Karpas-422 (cell line): ENCODE results near the gene FOXQ1. TPM values are rescaled to one million over a fixed set of nuclear protein-coding genes. Genes with fewer than 3 reads are reported as not detected.

ENCODE experiments used
- DNase-seq: peaks from one replicate; pipeline ENCODE4 v3.0.0-alpha.2; 2015
- H2AFZ ChIP-seq: fragments of 200-600 bp; sonication (generic); 2 replicates; pipeline ENCODE4 v1.6.1; 2014; ENCODE audit warnings: antibody characterized with exemption, low read length, mixed read lengths
- H3K27ac ChIP-seq: fragments of 200-600 bp; sonication (generic); 2 replicates; pipeline ENCODE4 v1.5.1; 2014; ENCODE audit warnings: mild to moderate bottlenecking, low read length, moderate library complexity
- H3K27me3 ChIP-seq: fragments of 200-600 bp; sonication (generic); 2 replicates; pipeline ENCODE4 v1.6.1; 2014; ENCODE audit warnings: low read length, mixed read lengths
- H3K36me3 ChIP-seq: fragments of 200-600 bp; sonication (generic); 2 replicates; pipeline ENCODE4 v1.6.1; 2014; ENCODE audit warnings: low read length, mixed read lengths; ENCODE audit not compliant: insufficient read depth
- H3K4me1 ChIP-seq: fragments of 200-600 bp; sonication (generic); 2 replicates; pipeline ENCODE4 v1.6.1; 2014; ENCODE audit warnings: mild to moderate bottlenecking, low read length, mixed read lengths
- H3K4me2 ChIP-seq: fragments of 200-600 bp; sonication (generic); 2 replicates; pipeline ENCODE4 v1.6.1; 2014; ENCODE audit warnings: low read length, low read depth, mild to moderate bottlenecking; ENCODE audit not compliant: poor library complexity, severe bottlenecking
- H3K4me3 ChIP-seq: fragments of 200-600 bp; sonication (generic); 2 replicates; pipeline ENCODE4 v1.5.1; 2014; ENCODE audit warnings: mild to moderate bottlenecking, antibody characterized with exemption, low read length, mixed read lengths
- H3K79me2 ChIP-seq: fragments of 200-600 bp; sonication (generic); 2 replicates; pipeline ENCODE4 v1.6.1; 2014; ENCODE audit warnings: mild to moderate bottlenecking, low read length, mixed read lengths
- H3K9ac ChIP-seq: fragments of 200-600 bp; sonication (generic); 2 replicates; pipeline ENCODE4 v1.6.0; 2014; ENCODE audit warnings: low read length
- H3K9me2 ChIP-seq: fragments of 200-600 bp; sonication (generic), shearing (Covaris generic); replicated peaks from 2 replicates; pipeline ENCODE4 v1.6.0; 2014; ENCODE audit warnings: mild to moderate bottlenecking, low read length, moderate library complexity; ENCODE audit not compliant: insufficient read depth
- H3K9me3 ChIP-seq: fragments of 300-700, 200-600 bp; sonication (generic); 2 replicates; pipeline ENCODE4 v1.6.1; 2014; ENCODE audit warnings: low read length, mixed read lengths
- H4K20me1 ChIP-seq: fragments of 200-600 bp; sonication (generic); 2 replicates; pipeline ENCODE4 v1.6.1; 2014; ENCODE audit warnings: mild to moderate bottlenecking, antibody characterized with exemption, low read length, low read depth; ENCODE audit not compliant: insufficient read depth
- total RNA-seq: library from RNA; depleted of rRNA; stranded (reverse); fragments of >200 nt; shearing (Covaris generic); gene quantifications from 2 replicates; pipeline ENCODE4 v1.2.3, GENCODE V29; 2014; ENCODE audit warnings: low replicate concordance

Gene FOXQ1
- total RNA-seq, 1 experiment from 2014 or later: not detected

DNA sequence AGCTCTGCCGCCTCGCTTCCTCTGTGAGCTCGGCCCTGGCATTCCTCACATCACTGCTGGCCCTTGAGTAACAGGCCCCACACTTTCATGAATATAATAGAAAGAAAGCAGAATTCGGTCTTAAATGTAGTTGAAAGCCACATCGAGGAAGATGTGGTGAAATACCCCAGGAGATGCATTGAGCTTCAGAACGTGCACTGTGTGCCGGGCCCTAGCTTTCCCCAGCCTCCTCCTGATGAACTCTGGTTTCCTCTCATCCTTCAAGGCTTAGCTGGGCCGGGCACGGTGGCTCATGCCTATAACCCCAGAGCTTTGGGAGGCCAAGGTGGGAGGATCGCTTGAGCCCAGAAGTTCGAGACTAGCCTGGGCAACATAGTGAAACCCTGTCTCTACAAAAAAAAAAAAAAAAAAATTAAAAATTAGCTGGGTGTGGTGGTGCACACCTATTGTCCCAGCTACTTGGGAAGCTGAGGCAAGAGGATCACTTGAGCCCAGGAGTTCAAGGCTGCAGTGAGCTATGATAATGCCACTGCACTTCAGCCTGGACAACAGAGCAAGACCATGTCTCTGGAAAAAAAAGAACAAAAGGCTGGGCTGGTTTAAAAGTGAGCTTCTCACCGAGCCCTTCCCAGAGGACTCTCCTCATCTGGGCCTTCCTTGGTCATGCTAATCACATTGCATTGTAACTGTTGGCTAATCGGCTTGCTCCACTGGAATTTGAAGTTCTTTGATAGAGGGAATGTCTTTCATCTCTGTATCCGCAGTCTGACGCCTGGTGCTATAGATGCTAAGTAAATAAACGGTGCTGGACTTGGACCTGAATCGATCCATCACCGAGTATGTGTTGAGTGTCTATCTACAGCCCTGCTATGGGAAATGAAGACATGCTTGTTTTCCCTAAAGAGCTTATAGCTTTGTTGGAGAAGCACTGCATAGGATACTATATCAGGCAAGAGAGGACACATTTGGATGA is 43.8 kb upstream of the FOXQ1 start:
- Histone ChIP-seq H3K9me2 (no peaks in the 10 kb centered on the region), H3K27ac (no peak overlapping the region), H3K4me3 (no peak overlapping the region), H3K9ac (no peak overlapping the region), H4K20me1 (no peaks in the 10 kb centered on the region), H3K9me3 (no peaks in the 10 kb centered on the region), H3K36me3 (no peaks in the 10 kb centered on the region), H3K27me3 (no peaks in the 10 kb centered on the region), H3K4me2 (no peak overlapping the region), H3K4me1 (no peaks in the 10 kb centered on the region), H2AFZ (no peak overlapping the region), H3K79me2 (no peaks in the 10 kb centered on the region)
- DNase-seq: no peak

DNA sequence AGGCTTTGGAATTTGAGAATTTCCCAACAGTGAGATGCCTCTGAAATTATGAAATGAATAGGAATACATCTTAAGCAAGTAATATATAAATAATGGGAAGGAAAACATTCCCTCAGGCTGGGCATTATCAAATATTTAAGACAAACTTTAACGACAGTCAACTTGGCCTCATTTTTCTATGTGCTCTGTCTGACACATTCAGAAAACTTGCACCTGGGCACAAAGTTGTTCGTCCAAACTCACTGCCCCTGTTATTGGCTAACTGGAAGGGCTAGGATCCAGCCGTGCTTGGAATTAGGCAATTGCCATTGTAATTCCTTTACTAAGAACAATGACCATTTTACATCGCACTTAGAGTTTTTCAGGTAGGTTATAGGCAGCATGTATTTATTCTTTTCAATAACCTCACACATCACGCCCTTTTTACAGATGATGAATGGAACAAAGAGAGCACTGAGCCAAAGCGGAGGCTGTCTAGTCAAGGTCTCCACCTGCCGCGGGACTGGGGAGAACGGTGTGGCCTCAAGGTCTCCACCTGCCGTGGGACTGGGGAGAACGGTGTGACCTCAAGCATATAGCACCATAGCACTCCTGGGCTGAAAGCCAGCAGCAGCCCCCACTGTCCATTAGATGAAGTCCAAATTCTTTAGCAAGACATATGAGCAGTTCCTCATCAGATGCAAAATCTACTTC is 40.7 kb upstream of the FOXQ1 start:
- Histone ChIP-seq H3K4me2 (no peak overlapping the region), H3K4me1 (no peaks in the 10 kb centered on the region), H4K20me1 (no peaks in the 10 kb centered on the region)

DNA sequence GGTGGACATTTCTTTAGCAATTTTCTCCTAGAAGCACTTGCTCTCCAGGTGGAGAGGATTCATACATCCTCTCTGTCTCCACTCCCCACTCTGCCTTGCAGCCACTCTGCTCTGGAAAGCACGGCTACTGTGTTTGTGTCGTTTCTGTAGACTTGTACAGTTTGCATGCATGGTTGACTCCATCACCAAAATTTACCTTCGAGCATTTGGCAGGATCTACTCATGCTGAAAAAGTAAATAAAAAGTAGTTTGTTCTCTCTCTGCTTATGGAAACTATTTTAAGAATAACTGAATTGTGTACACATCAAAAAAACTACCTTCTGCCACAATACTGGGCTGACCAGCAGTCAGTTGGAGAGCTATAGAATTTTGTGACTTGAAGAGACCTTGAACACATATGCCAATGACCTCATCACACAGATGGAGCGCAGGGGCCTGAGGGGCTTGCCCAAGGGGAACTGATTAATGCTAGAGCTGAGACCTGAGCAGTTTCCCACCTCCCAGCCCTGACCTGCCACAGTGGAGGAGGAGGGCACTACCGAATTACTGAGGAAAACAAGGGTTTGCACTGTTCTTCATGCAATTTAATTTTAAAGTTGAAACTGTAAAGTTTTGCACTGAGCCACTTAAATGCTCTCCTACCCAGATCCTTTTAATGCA is 33.7 kb upstream of the FOXQ1 start:
- Histone ChIP-seq H3K27me3 (no peaks in the 10 kb centered on the region), H4K20me1 (no peaks in the 10 kb centered on the region), H3K4me3 (no peak overlapping the region), H3K36me3 (no peaks in the 10 kb centered on the region), H3K9ac (no peak overlapping the region), H3K9me2 (no peaks in the 10 kb centered on the region), H3K27ac (no peak overlapping the region), H3K4me2 (no peak overlapping the region), H3K79me2 (no peaks in the 10 kb centered on the region), H2AFZ (no peak overlapping the region), H3K9me3 (no peaks in the 10 kb centered on the region), H3K4me1 (no peaks in the 10 kb centered on the region)
- no peak for DNase-seq

More for the DNA sequence above, 40.7 kb upstream of the FOXQ1 start:
- no peak overlapping the region for H3K9ac ChIP-seq
- H3K79me2 ChIP-seq: no peaks in the 10 kb centered on the region
- H3K27ac ChIP-seq: no peak overlapping the region
- H3K36me3 ChIP-seq: no peaks in the 10 kb centered on the region
- no peak overlapping the region for H3K4me3 ChIP-seq
- H3K9me3 ChIP-seq: no peaks in the 10 kb centered on the region
- no peaks in the 10 kb centered on the region for H3K27me3 ChIP-seq
- DNase-seq: no peak
- H2AFZ ChIP-seq: no peak overlapping the region
- no peaks in the 10 kb centered on the region for H3K9me2 ChIP-seq

DNA sequence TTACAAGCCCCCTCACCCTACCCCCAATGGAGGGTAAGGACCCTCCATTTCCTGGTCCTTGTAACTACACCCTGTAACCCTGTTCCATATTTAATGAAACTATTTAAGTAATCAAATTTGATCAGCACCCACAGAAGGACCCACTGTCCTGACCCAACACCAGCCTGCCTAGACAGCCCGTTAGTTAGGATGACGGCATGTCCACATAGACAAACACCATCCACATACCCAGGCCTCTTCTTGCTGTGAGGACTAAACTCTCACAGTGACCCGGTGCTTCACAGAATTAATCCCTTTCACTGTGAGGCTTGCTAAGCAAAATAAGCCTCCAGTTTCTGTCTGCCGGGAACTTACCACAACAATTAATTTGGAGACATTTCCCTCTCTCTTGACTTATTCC is 32.8 kb upstream of the FOXQ1 start:
- no peaks in the 10 kb centered on the region for H3K4me1 ChIP-seq
- H3K9me3 ChIP-seq: no peaks in the 10 kb centered on the region
- no peak for DNase-seq
- H2AFZ ChIP-seq: no peak overlapping the region
- H3K9me2 ChIP-seq: no peaks in the 10 kb centered on the region
- no peak overlapping the region for H3K27ac ChIP-seq
- H4K20me1 ChIP-seq: no peaks in the 10 kb centered on the region
- no peak overlapping the region for H3K4me3 ChIP-seq
- no peaks in the 10 kb centered on the region for H3K27me3 ChIP-seq
- H3K79me2 ChIP-seq: no peaks in the 10 kb centered on the region
- no peak overlapping the region for H3K9ac ChIP-seq
- no peaks in the 10 kb centered on the region for H3K36me3 ChIP-seq
- H3K4me2 ChIP-seq: no peak overlapping the region

DNA sequence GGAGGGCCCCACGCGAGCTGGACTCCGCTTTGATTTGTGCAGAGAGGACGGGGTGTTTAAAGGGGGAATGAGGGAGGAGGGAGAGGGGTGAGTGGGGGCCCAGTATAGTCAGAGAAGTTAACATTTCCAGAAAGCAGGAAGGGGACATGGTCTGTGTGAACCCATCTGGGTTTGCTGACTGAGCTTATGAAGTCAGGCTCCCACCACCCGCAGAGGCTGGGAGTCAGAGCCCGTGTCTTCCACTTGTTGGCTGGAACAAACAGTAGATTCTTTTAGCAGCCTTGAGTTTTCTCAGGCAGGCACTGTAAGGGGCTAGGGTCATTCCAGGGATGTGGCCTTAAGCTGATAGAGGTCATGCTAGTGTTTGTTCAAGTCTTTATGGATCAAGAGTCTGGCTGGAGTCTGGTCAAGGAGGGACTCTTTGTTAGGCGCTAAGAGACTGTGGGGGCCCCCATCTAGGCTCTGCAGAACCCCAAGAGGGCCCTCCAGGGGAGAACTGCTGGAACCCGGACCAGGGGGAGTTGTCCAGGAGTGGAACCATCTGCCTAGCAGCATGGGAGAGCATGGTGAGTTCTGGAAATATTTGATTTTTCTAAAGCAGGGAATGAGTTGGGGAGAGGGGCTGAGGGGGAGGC is 31.1 kb upstream of the FOXQ1 start:
- Histone ChIP-seq H3K4me1 (no peaks in the 10 kb centered on the region), H2AFZ (no peak overlapping the region), H3K9me3 (no peaks in the 10 kb centered on the region), H3K9ac (no peak overlapping the region), H3K4me2 (no peak overlapping the region), H3K36me3 (no peaks in the 10 kb centered on the region), H3K27ac (no peak overlapping the region), H3K27me3 (no peaks in the 10 kb centered on the region), H3K4me3 (no peak overlapping the region), H3K9me2 (no peaks in the 10 kb centered on the region), H4K20me1 (no peaks in the 10 kb centered on the region), H3K79me2 (no peaks in the 10 kb centered on the region)
- no peak for DNase-seq

DNA sequence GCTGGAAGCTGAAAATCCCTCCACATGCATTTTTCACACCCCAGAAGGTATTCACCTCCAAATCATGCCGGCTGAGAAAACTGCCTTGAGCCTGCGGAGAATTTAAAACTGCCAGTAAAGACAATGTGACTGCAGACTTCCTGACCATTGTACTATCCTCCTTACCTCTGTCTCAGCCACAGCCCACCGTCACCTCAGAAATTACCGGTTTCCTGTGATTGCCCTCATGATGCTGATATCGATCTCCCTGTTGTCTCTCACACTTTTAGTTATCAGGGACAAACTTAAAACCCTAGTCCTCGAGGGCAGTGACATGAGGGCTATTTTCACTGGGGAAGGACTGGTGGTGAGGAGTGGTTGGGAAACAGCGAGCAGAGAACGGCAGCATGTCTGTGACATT is 30.2 kb upstream of the FOXQ1 start:
- H3K27me3 ChIP-seq: no peaks in the 10 kb centered on the region
- no peaks in the 10 kb centered on the region for H3K4me1 ChIP-seq
- H3K9ac ChIP-seq: no peak overlapping the region
- no peaks in the 10 kb centered on the region for H4K20me1 ChIP-seq
- H3K9me2 ChIP-seq: no peaks in the 10 kb centered on the region
- DNase-seq: no peak
- H3K79me2 ChIP-seq: no peaks in the 10 kb centered on the region
- no peak overlapping the region for H3K27ac ChIP-seq
- H3K9me3 ChIP-seq: no peaks in the 10 kb centered on the region
- H3K36me3 ChIP-seq: no peaks in the 10 kb centered on the region
- no peak overlapping the region for H3K4me2 ChIP-seq
- H3K4me3 ChIP-seq: no peak overlapping the region
- H2AFZ ChIP-seq: no peak overlapping the region

DNA sequence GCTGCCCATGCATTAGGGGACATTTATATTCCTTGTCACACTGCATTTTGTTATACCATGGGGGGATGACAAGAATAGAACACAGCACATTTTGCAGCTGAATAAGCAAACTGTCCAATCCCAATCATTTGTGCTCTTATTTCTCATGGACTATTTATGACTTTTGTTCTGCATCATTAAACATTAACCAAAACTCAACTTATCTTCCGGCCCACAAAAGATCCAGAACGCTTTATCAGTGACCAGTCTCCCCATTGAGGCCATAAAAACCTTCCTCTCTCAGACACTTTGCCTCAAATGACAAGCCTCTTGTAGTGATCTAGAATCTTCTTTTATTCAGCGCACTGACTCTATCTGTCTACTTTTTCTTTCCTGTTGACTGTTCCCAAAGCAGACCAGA is 28.4 kb upstream of the FOXQ1 start:
- Histone ChIP-seq H3K27me3 (no peaks in the 10 kb centered on the region), H2AFZ (no peak overlapping the region), H3K27ac (no peak overlapping the region), H3K4me2 (no peak overlapping the region), H3K9me2 (no peaks in the 10 kb centered on the region), H3K9ac (no peak overlapping the region), H3K79me2 (no peaks in the 10 kb centered on the region), H3K4me3 (no peak overlapping the region), H3K36me3 (no peaks in the 10 kb centered on the region), H3K9me3 (no peaks in the 10 kb centered on the region), H3K4me1 (no peaks in the 10 kb centered on the region), H4K20me1 (no peaks in the 10 kb centered on the region)
- DNase-seq: no peak

DNA sequence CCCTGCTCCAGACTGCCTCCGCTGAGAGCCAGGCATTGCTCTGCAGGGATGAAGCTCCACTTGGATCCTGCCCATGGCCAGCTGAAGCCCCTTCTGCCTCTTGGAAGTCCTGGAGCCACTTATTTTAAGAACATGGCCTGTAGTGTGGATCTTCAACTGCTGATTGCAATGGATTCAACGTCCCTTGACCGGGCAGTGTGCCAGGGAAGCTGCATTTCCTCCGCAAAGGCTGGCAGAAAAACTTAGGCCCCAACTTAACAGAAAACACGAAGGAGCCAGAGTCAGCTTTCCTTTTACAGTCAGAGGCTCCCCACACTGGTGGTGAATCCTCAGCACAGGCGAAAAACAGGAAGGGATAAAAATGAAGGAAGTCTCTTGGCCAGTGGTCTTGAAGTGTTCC is 26.3 kb upstream of the FOXQ1 start:
- Histone ChIP-seq H3K9me2 (no peaks in the 10 kb centered on the region), H4K20me1 (no peaks in the 10 kb centered on the region), H2AFZ (no peak overlapping the region), H3K9ac (no peak overlapping the region), H3K79me2 (no peaks in the 10 kb centered on the region), H3K4me2 (no peak overlapping the region), H3K27me3 (no peaks in the 10 kb centered on the region), H3K9me3 (no peaks in the 10 kb centered on the region), H3K4me3 (no peak overlapping the region), H3K27ac (no peak overlapping the region), H3K36me3 (no peaks in the 10 kb centered on the region), H3K4me1 (no peaks in the 10 kb centered on the region)
- no peak for DNase-seq
